CMK (cell line): ENCODE results near the gene SIL1.
"Not testable (repeated sequence)": the region's sequence is repeated elsewhere in the genome, so short reads cannot be mapped to it uniquely, and the experiment has no call there.

Source experiments
- DNase-seq: peaks from one replicate; pipeline ENCODE4 v3.0.0-alpha.2; 2010; ENCODE audit warnings: low read depth

The SIL1 gene

DNA sequence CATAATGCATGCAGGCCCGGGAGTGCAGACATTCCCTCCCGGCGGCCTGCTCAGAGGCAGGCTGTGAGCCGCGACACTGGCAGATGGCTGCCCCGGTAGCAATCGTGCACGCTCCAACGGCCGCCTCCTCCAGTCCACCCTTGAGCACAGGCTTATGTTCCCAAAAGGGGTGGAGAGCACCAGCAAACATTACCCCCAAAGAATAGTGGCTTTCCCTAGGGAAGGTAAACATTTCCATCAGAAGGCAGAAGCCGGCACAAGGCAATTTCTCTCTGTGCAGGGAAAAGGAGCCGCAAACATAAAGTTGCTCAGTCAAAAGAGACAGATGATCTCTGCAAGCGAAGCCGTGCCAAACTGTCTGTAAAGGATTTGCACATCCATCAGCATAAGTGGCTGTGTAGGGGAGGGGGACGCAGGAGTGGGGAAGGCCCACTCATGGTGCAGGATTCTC is 92.5 kb downstream of the SIL1 start:
- no peak for DNase-seq

DNA sequence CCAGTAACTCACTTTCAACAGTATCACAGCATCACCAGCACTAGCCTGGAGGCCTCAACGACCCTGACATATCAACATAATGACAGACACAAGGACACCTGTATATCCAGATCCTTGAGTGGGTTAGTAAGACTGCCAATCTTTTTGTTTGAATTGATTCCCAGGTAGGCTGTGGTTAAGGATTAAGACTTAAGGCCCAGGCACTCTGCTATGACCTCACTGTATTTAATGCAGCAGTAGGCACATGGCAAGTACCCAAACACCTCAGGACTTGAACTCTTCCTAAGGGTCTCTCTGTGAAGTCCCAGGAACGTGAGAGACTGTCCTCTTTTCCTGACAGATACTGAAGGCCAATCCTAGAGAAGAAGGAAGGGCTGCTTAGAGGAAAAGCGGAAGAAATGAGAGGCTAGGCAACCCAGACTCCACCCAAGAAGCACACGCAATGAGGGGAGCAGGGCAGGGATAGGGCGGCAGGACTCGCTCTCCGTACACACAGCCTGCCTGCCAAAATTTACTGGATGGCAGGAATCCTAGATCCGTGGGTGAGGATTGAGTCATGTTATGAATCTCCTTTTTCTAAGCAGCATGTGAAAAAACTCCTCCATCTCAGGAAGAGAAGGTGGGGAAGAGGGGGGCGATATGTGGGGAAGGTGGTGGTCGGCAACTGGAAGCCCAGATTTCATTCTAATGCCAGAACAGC is 93.4 kb downstream of the SIL1 start:
- DNase-seq, result no peak

DNA sequence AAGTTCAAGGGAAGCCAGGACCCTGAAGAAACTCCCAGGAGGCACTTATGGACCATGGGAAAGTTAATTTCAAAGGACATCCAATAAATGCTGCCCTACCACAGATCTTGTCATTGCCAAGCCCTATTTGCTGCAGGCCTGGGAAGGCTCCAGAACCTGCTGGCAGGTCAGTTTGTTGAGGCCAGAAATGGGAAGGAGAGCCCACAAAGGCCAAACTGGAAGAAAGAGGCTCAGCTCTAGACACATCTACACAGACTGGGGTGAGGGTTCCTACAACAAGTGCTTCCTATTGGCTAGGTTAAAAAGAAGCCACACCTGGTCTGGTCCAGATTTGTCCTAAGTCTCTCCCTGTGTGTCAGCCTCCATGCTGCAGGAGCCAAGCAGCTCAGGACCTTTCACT is 94.4 kb downstream of the SIL1 start:
- DNase-seq, result no peak

DNA sequence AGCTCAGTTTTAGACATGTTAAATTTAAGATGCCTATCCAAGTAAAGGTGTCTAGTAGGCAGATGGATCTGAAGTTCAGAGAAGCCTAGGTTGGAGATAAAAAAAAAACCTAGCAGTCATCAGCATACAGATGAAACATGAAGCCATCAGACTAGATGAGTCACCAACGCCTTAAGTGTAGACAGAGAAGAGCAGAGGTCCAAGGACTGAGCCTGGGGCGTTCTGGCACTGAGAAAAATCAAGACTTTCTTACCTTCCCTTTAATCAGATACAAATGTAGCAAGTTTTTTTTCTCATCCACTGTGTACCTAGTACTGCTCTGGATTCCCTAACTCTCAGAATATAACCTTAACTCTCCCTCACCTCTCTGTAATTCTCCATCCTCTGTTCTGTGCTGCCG is 97.3 kb downstream of the SIL1 start:
- DNase-seq, result no peak

DNA sequence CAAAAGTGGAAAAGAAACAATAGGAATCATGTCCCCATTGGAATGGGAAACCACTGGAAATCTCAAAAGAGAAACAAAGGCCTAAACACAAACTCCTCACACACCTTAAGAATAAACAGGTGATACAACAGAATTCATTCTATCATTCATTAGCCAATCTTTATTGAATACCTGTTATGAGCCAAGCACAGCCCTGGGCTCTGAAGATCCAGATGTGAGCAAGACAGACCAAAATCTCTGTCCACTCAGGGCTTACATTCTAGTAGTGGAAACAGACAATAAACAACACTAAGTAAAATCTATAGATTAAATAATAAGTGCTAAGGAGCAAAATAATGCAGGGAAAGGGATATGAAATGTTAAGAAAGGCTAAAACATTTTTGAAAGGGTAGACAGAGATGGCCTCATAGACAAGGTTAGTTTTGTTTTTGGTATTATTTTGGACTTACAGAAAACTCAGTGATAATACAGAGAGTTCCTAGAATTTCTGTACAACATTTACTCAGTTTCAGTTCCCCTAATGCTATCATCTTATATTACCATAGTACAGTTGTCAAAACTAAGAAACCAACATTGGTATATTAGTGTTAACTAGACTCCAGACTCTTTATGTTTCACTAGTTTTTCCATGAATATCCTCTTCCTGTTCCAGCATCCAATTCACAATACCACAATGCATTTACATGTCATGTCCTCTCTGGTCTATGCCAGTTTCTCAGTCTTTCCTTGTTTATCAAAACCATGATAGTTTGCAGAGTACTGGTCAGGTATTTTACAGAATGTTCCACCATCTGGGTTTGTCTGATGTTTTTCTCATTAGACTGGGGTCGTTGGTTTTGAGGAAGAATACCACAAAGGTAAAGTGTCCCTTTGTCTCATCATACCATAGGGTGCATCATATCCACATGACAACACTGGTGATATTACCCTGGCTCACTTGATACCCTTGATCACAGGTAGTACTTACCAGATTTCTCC is 103.7 kb downstream of the SIL1 start:
- DNase-seq, result no peak

DNA sequence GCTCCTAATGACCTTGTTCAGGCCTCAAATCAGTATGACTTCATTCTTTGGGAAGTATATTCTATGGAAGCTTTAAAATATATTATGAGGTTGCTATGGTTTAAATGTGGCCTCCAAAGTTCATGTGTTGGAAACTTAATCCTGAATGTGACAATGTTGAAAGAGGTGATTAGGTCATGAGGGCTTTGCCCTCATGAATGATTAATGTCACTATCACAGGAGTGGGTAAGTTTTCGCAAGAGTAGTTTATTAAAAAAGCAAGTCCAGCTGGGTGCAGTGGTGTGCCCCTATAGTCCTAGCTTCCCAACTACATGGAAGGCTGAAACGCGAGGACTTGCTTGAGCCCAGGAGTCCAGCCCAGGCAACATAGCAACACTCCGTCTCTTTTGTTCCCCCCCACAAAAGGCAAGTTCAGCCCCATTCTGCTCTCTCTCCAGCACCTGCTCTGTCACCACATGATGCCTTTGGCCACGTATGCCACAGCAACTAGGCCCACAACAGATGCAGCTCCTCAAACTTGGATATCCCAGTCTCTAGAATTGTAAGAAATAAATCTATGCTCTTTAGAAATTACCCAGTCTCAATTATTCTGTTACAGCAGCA is 105.3 kb downstream of the SIL1 start:
- DNase-seq, result no peak

DNA sequence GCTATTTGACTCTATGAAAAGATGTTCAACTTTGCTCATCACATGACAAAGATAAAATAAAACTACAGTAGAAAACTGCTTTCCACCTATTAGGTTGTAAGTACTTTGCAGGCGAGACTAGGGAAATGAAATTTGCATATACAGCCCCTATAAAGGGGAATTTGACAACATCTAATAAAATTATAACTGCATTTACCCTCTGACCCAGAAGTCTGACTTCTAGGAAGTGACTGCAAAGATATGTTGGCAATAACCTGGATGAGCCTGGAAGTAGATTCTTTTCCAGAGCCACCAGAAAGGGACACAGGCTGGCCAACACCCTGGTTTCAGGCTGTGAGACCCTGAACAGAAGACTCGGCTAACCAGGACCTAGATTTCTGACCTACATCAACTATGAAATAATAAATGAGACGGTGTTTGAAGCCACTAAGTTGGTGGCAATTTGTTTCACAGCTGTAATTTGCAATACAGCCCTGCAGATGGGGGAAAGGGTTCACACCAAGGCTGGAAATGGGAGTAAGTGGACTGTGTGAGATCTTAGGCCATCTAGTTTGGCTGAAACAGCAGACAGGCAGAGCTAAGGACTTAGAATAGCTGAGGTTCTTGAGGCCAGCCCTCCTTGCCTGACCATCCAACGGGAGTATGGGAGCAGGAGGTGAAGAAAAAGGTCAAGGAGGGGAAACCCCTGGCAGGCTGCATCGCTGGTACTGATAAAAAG is 106.6 kb downstream of the SIL1 start:
- DNase-seq, result no peak

- DNase-seq, result no peak
These were observed 107.6 kb downstream of the SIL1 start for GRCh38 chr5:139090581-139090980.

- no peak for DNase-seq
These were observed 110.1 kb downstream of the SIL1 start for GRCh38 chr5:139088024-139088423.

GRCh38 chr5:139082813-139083498 is 115.2 kb downstream of the SIL1 start:
- no peak for DNase-seq

DNA sequence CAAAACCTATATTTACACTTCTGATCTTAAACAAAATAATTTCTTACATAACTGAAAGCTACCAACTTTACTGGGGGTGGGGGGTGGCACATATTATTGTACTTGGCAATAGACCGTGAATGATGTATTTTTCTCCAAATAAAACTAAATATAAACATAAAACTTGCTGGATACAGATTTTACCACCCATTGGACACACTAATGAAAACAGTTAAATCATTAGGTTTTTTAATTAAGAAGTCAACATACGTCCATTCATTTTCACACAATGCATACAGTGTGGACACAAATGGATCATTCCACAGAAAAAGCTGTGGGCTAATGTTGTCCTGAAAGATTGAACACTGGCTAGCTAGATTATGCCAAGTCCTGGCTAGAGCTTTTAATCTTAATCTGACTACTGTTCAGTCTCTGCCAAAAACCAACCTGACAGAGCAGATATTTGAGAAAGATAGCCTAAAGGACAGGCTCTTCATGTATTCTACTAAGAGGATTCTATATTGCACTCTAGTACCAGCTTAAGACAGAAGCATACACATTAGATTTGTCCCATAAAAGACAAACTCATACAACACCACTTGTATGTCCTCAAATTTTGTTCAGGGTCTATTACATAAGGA is 118.1 kb downstream of the SIL1 start:
- no peak for DNase-seq

- DNase-seq, result no peak
These were observed 118.8 kb downstream of the SIL1 start for GRCh38 chr5:139079225-139079990.

- no peak for DNase-seq
These were observed 119.8 kb downstream of the SIL1 start for GRCh38 chr5:139078345-139078744.

- no peak for DNase-seq
These were observed 120.3 kb downstream of the SIL1 start for GRCh38 chr5:139077899-139078298.

DNA sequence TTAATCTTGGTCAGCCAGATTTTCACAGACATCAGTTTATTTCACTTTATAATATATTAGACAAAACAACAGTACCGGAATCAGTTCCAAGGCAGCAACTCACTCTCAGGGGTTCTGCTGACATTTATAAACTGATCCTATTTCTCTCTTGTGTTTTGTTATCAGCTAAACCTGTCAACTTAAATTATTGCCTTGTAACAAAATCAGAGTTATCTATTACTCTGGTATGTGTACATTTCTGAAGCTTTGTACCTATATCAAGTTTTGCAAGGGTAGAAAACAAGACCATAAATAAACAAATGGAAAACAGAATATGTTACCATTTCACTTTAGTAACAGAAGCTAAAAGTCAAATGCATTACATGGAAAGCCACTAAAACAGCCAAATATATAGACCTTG is 122.1 kb downstream of the SIL1 start:
- DNase-seq, result no peak

DNA sequence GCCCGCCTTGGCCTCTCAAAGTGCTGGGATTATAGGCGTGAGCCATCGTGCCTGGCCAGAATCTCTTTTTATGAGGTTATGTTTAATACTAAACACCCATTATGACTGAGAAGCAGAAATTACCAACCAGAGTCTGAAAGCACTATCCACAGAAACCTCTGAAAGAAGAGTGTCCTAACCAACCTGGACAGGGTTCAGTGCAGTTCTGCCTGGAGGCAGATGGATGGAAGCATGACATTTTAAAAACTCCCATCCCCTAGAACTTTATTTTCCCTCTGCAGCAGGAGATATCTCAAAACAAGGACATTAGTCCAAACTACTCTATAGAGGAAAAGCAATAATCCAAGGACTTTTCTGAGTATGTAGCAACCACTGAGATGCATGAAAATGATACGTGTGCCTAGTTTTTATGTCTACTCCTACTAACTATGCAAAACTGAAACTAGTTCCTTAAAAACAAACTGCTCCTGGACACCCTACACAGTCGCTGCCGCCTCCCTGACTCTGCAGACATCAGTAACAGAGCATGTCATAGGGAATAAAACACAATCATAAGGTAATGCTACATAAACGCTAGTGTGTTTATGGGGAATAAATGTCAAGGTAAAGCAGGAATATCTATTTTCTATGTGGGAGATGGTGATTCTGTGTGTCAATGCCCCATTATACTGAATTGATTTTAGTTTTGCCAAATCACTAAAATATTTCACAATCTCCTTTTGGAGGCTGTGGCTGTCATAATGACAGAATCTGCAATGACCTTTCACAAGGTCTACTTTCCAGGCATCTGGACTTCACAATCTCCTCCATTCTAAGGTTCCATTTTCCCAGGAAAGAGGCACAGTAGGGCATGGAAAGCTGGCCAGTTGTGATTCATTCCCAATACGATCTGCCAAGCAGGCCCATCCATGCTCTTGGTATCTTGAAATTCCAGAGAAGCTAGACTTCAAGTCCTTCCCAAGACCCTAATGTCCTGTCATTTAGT is 122.8 kb downstream of the SIL1 start:
- no peak for DNase-seq

DNA sequence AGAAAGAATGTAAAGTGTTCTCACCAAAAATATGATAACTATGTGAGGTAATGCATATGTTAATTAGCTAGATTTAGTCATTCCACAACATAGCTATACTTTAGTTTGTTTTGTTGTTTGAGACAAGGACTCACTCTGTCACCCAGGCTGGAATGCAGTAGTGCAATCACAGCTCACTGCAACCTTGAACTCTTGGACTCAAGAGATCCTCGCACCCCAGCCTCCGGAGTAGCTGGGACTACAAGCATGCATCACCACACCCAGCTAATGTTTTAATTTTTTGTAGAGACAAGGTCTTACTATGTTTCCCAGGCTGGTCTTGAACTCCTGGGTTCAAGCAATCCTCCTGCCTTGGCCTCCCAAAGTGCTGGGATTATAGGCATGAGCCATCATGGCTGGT is 124.2 kb downstream of the SIL1 start:
- not testable (repeated sequence) for DNase-seq

DNA sequence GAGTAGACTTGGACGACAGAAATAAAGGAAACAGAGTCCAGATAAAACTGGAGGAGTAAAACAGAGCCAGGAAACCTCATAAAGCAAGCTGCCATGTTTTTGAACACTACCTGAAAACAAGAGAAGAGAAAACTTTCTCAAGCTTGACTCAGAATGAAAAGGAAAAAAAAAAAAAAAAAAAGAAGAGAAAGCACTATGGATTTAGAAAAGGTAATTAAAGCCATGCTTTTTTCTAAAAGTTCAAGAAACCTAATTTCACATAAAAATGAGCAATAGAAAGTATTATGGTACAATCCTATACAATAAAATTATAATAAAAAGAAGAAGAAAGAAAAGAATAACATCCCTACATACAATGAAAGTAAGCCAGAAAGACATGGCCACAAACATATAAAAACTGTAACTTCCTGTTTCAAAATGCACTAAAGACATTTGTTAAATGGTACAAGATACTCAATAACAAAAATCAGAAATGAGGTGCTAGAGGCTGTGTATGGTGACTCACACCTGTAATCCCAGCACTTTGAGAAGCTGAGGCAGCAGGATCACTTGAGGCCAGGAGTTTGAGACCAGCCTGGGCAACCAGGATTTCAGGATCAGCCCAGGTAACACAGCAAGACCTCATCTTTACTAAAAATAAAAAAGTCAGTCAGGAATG is 129.5 kb downstream of the SIL1 start:
- no peak for DNase-seq

DNA sequence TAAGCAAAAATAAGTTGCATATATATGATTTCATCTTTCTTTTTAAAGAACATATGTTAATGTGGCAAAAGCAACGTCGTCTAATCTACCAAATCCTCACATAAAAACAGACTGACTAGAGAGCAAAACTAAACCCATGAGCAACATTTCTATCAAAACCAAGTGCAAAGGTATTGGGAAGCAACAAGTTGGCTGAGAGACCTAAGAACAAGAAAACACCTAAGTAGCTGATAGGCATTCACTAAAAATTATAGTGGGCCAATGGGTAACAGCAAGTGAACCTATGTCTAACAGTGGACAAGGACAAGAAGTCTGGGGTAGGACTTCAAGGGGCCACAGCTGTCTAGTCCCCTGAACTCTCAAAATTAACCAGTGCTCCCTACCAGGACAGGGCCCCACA is 130.1 kb downstream of the SIL1 start:
- no peak for DNase-seq
